ENCODE measurements around the gene TAS2R39. TPM values are rescaled to one million over a fixed set of nuclear protein-coding genes. Genes with fewer than 3 reads are reported as not detected.
"Not testable (repeated sequence)": the region's sequence is repeated elsewhere in the genome, so short reads cannot be mapped to it uniquely, and the experiment has no call there.

TAS2R39 gene
- total and polyA plus RNA-seq, 2 of the 4 experiments (the other 2 are of a cell fraction), result not detected

DNA sequence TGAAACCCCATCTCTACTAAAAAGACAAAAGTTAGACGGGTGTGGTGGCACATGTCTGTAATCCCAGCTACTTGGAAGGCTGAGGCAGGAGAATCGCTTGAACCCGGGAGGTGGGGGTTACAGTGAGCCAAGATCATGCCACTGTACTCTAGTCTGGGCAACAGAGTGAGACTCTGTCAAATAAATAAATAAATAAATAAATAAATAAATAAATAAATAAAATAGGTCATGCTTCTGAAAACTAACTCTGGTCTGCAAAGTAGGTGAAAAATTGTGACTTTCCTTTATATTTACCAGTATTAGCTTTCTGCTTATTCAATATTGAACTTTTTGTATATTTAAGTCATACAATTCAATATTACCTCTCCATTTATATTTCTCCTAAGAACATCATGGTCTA lies 24.6 kb upstream of the TAS2R39 start:
- H3K56ac ChIP-seq (ENCODE audit: extremely low read depth, insufficient read depth, low read length); H4K5ac ChIP-seq (ENCODE audit: low read depth, low read length); BruUV-seq (replicated peaks); H2AK5ac ChIP-seq (ENCODE audit: low read depth, low read length); H2BK20ac ChIP-seq (ENCODE audit: low read depth, low read length); H3K4ac ChIP-seq (ENCODE audit: low read depth, low read length); H3K27me3 ChIP-seq (ENCODE audit: control insufficient read depth, insufficient read depth, low read length); in situ Hi-C loops (cut with MboI; ENCODE audit: low sequenced_read_pairs); H2BK5ac ChIP-seq (ENCODE audit: low read depth, low read length, poor library complexity, severe bottlenecking); H3K9me1 ChIP-seq (ENCODE audit: insufficient read depth, low read length); H3K14ac ChIP-seq (replicated peaks; ENCODE audit: low read depth, low read length); CTCF ChIA-PET; H4K8ac ChIP-seq (ENCODE audit: low read depth in 2 of 2, low read length in 2 of 2); H3K18ac ChIP-seq (ENCODE audit: low read depth, low read length); H3K79me1 ChIP-seq (ENCODE audit: low read depth in 1 of 2, low read length in 2 of 2); H3K23ac ChIP-seq (ENCODE audit: low read depth, low read length); H3K4me1 ChIP-seq (ENCODE audit: control insufficient read depth, insufficient read depth, low read length); H3K9me3 ChIP-seq (ENCODE audit: control insufficient read depth, insufficient read depth, low read length); H3K36me3 ChIP-seq (ENCODE audit: control insufficient read depth, insufficient read depth, low read length); POLR2A ChIA-PET (ENCODE audit: unreplicated experiment); H4K20me1 ChIP-seq (ENCODE audit: insufficient read depth, low read length); H4K91ac ChIP-seq (ENCODE audit: insufficient read depth, low read depth, low read length); H3K9ac ChIP-seq (ENCODE audit: low read depth, low read length); ATAC-seq (ENCODE audit: low read depth); DNase-seq; H2BK120ac ChIP-seq (ENCODE audit: low read depth, low read length); H2BK15ac ChIP-seq (ENCODE audit: low read depth, low read length); dilution Hi-C loops (cut with HindIII; ENCODE audit: low sequenced_read_pairs, unreplicated experiment); H2AFZ ChIP-seq (replicated peaks; ENCODE audit: low read length, poor library complexity); H3K4me2 ChIP-seq (ENCODE audit: low read depth, low read length); H2AK9ac ChIP-seq (replicated peaks; ENCODE audit: low read depth, low read length, poor library complexity); H3K27ac ChIP-seq (ENCODE audit: insufficient read depth, low read length); H3K4me3 ChIP-seq (ENCODE audit: insufficient read depth, low read depth, low read length); intact Hi-C loops (cut with micrococcal nuclease): not testable (repeated sequence)
- no CpG with 5 or more reads among the region's 3 CpGs for WGBS, 2 experiments (ENCODE audit: extremely low coverage in 2 of 2, insufficient read length in 1 of 2)
